ENCODE results near the gene SLAMF6. TPM values are rescaled to one million over a fixed set of nuclear protein-coding genes. Genes with fewer than 3 reads are reported as not detected.

SLAMF6 gene
- total RNA-seq, 2 donors from 2014 or later, result 1.2 to 5.6 TPM

DNA sequence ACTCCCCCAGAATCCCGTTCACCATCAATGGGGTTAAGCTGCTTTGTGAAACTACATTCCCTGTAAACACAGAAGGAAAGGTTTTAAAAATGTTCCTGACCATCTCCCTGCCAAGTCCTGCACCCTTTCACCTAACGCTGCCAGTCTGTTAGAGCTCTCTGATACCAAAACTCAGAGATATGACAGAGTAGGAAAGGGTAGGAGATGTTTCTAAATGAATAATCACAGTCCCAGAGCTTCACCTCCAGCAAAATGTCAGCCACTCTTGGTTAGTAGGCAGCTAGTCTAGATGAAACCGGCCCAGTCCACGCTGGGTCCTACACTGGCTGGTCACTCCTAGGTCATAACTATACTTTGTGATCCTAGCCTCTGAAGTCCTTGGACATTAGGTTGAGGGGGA is 26.7 kb downstream of the SLAMF6 start:
- no peaks in the 10 kb centered on the region for H3K4me1 ChIP-seq (ENCODE audit: control insufficient read depth in 1 of 2, low read depth in 2 of 2)
- H3K4me3 ChIP-seq, result no peak overlapping the region
- H3K36me3 ChIP-seq, result no peaks in the 10 kb centered on the region
- ATAC-seq (ENCODE audit: insufficient number of reproducible peaks, low FRiP score, low read depth), result no peak
- H3K27ac ChIP-seq, result no peak overlapping the region
- no peaks in the 10 kb centered on the region for H3K27me3 ChIP-seq (replicated peaks; ENCODE audit: insufficient read depth)
- TF ChIP-seq, protein P1, sequence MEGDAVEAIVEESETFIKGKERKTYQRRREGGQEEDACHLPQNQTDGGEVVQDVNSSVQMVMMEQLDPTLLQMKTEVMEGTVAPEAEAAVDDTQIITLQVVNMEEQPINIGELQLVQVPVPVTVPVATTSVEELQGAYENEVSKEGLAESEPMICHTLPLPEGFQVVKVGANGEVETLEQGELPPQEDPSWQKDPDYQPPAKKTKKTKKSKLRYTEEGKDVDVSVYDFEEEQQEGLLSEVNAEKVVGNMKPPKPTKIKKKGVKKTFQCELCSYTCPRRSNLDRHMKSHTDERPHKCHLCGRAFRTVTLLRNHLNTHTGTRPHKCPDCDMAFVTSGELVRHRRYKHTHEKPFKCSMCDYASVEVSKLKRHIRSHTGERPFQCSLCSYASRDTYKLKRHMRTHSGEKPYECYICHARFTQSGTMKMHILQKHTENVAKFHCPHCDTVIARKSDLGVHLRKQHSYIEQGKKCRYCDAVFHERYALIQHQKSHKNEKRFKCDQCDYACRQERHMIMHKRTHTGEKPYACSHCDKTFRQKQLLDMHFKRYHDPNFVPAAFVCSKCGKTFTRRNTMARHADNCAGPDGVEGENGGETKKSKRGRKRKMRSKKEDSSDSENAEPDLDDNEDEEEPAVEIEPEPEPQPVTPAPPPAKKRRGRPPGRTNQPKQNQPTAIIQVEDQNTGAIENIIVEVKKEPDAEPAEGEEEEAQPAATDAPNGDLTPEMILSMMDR (IDR thresholded peaks at IDR 0.05), result no peak
- H3K9me3 ChIP-seq, result peaks cover 3% of the 10 kb centered on the region
- no peak for DNase-seq (ENCODE audit: low spot score)

DNA sequence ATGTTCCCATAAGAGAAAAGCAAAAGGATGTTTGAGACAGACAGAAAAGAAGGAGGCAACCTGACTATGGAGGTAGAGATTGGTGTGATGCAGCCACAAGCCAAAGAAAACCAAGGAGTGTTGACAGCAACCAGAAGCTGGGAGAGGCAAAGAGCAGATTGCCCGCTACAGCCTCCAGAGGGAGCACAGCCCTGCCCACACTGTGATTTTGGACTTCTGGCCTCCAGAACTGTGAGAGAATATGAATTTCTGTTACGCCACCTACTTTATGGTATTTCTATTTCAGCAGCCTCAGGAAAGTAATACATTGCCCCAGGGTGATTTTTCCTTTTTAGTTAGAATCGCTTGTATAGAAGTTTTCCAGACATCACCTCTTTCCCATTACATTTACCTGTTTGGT is 28.4 kb downstream of the SLAMF6 start:
- TF ChIP-seq, protein P1 (IDR thresholded peaks at IDR 0.05), result no peak
- H3K9me3 ChIP-seq, result peaks cover 3% of the 10 kb centered on the region
- no peaks in the 10 kb centered on the region for H3K4me1 ChIP-seq (ENCODE audit: control insufficient read depth in 1 of 2, low read depth in 2 of 2)
- no peak for DNase-seq (ENCODE audit: low spot score)
- no peak for ATAC-seq (ENCODE audit: insufficient number of reproducible peaks, low FRiP score, low read depth)
- H3K4me3 ChIP-seq, result no peak overlapping the region
- no peaks in the 10 kb centered on the region for H3K27me3 ChIP-seq (replicated peaks; ENCODE audit: insufficient read depth)
- no peak overlapping the region for H3K27ac ChIP-seq
- H3K36me3 ChIP-seq, result no peaks in the 10 kb centered on the region

DNA sequence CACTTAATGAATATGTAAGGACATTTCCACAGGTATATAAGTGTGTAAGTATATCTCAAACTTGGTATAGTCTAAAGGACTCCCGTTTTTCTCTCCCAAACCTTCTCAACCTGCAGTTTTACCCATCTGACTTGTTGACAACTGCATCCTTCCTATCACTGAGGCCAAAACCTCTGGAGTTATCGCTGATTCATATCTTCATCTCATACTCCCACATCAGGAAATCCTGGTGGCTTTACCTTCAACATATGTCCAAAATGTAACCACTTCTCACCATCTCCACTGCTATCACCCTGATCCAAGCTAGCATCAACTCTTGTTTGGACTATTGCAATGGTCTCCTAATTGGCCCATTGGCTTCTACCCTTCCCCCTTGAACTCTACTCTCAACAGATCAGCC is 30.4 kb downstream of the SLAMF6 start:
- ATAC-seq (ENCODE audit: insufficient number of reproducible peaks, low FRiP score, low read depth), result no peak
- no peaks in the 10 kb centered on the region for H3K27me3 ChIP-seq (replicated peaks; ENCODE audit: insufficient read depth)
- no peak for DNase-seq (ENCODE audit: low spot score)
- no peaks in the 10 kb centered on the region for H3K36me3 ChIP-seq
- TF ChIP-seq, protein P1 (IDR thresholded peaks at IDR 0.05), result no peak
- no peak overlapping the region for H3K27ac ChIP-seq
- no peaks in the 10 kb centered on the region for H3K9me3 ChIP-seq
- no peak overlapping the region for H3K4me3 ChIP-seq
- H3K4me1 ChIP-seq (ENCODE audit: control insufficient read depth in 1 of 2, low read depth in 2 of 2), result no peaks in the 10 kb centered on the region

DNA sequence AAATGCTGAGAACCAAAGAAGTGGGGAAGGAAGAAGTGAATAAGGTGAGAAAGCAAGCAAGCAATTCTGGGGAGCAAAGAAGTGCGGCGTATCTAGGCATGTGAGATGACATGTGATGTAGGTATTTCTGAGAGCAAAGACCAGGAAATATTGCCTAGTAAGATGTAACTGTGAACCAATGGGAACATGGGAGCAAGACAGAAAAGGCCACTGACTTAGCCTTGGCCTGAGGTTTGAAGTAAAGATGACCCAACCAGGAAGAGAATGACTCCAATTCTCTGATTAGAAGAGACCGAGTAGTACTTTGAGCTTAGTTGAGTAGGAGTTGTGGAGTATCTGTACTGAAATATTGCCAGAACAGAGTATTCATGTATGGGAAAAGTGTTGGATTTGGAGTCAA is 31.1 kb downstream of the SLAMF6 start:
- no peaks in the 10 kb centered on the region for H3K36me3 ChIP-seq
- DNase-seq (ENCODE audit: low spot score), result no peak
- ATAC-seq (ENCODE audit: insufficient number of reproducible peaks, low FRiP score, low read depth), result no peak
- no peaks in the 10 kb centered on the region for H3K27me3 ChIP-seq (replicated peaks; ENCODE audit: insufficient read depth)
- no peak overlapping the region for H3K27ac ChIP-seq
- TF ChIP-seq, protein P1 (IDR thresholded peaks at IDR 0.05), result no peak
- no peaks in the 10 kb centered on the region for H3K9me3 ChIP-seq
- no peaks in the 10 kb centered on the region for H3K4me1 ChIP-seq (ENCODE audit: control insufficient read depth in 1 of 2, low read depth in 2 of 2)
- no peak overlapping the region for H3K4me3 ChIP-seq

DNA sequence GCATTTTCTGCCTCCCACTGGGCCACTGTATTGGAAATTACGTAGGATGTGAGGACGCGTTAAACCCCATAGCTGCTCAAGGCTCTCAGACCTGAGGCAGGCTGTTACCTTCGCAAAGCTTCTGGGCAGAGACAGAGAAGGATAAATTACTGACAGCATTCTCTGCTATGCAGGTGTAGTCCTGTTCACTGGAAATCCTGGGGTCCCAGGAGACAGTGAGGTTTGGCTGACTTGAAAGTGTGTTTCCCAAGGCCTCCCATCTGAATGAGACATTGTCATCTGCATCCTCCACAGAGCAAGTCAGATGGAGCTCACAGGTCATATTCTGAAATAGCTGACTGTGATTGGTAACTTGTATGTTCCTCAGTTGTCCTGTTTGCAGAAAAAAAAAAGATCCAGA is 32.0 kb downstream of the SLAMF6 start:
- no peaks in the 10 kb centered on the region for H3K36me3 ChIP-seq
- H3K4me1 ChIP-seq (ENCODE audit: control insufficient read depth in 1 of 2, low read depth in 2 of 2), result no peaks in the 10 kb centered on the region
- H3K9me3 ChIP-seq, result no peaks in the 10 kb centered on the region
- ATAC-seq (ENCODE audit: insufficient number of reproducible peaks, low FRiP score, low read depth), result no peak
- H3K4me3 ChIP-seq, result no peak overlapping the region
- H3K27ac ChIP-seq, result no peak overlapping the region
- TF ChIP-seq, protein P1 (IDR thresholded peaks at IDR 0.05), result no peak
- DNase-seq (ENCODE audit: low spot score), result no peak
- no peaks in the 10 kb centered on the region for H3K27me3 ChIP-seq (replicated peaks; ENCODE audit: insufficient read depth)
